Naive thymus-derived CD4-positive, alpha-beta T cell (primary cell): ENCODE data around the gene XYLB. TPM values are rescaled to one million over a fixed set of nuclear protein-coding genes. Genes with fewer than 3 reads are reported as not detected.

ENCODE experiments used
- ATAC-seq: fragments of 150-1000 bp; cut with Tn5 transposase; 2 replicates; pipeline ENCODE4 v1.10.0; 2021; ENCODE audit warnings: mild to moderate bottlenecking, moderate library complexity
- CTCF ChIA-PET: fragments of 350-600 bp; sonication (Branson Sonifier 250); formaldehyde crosslinking; loops from one replicate; lab custom pipeline; 2021; ENCODE audit warnings: antibody characterized with exemption; lab: Charles Lee
- POLR2A ChIA-PET: fragments of 350-600 bp; sonication (Branson Sonifier 250); formaldehyde crosslinking; loops from one replicate; lab custom pipeline; 2021; ENCODE audit warnings: antibody characterized with exemption, inconsistent platforms; lab: Charles Lee
- DNase-seq, 9 donors: peaks; one replicate each; pipeline versions ENCODE4 v3.0.0 to v3.0.0-alpha.2; 2020 to 2022; ENCODE audit warnings: mixed read lengths in 1 of 9
- H3K27ac ChIP-seq: one replicate; pipeline ENCODE4 v1.7.0; 2013; ENCODE audit warnings: mild to moderate bottlenecking, low read depth, low read length, moderate library complexity
- H3K27me3 ChIP-seq, 2 donors: one replicate each; pipeline ENCODE4 v1.7.0; 2013; ENCODE audit warnings: low read length in 2 of 2, mild to moderate bottlenecking in 2 of 2, moderate library complexity in 2 of 2; ENCODE audit not compliant: control insufficient read depth in 2 of 2, insufficient read depth in 2 of 2
- H3K36me3 ChIP-seq, 3 experiments: 1 replicate in 2 of 3; 2 replicates in 1 of 3; pipeline ENCODE4 v1.7.0; 2013; ENCODE audit warnings: low read length in 3 of 3, mild to moderate bottlenecking in 3 of 3, moderate library complexity in 1 of 3; ENCODE audit not compliant: insufficient read depth in 3 of 3, control insufficient read depth in 2 of 3
- H3K4me1 ChIP-seq, 2 donors: one replicate each; pipeline ENCODE4 v1.7.0; 2013; ENCODE audit warnings: low read length in 2 of 2, mild to moderate bottlenecking in 2 of 2, moderate library complexity in 1 of 2; ENCODE audit not compliant: control insufficient read depth in 2 of 2, insufficient read depth in 2 of 2
- H3K4me3 ChIP-seq: 2 replicates; pipeline ENCODE4 v1.7.0; 2013; ENCODE audit warnings: mild to moderate bottlenecking, low read length
- H3K9me3 ChIP-seq, 3 experiments: 1 replicate in 2 of 3; 2 replicates in 1 of 3; pipeline ENCODE4 v1.7.0; 2013; ENCODE audit warnings: low read length in 3 of 3; ENCODE audit not compliant: control insufficient read depth in 2 of 3
- H3K27ac Mint-ChIP-seq, 9 donors: one replicate each; pipeline ENCODE4 v1.8.0; 2020 to 2022; ENCODE audit warnings: mixed read lengths in 9 of 9, mild to moderate bottlenecking in 8 of 9, moderate library complexity in 5 of 9, inconsistent platforms in 2 of 9
- H3K27me3 Mint-ChIP-seq, 5 donors: one replicate each; pipeline ENCODE4 v1.8.0; 2021 to 2022; ENCODE audit warnings: mixed read lengths in 5 of 5, mild to moderate bottlenecking in 1 of 5
- H3K36me3 Mint-ChIP-seq, 5 donors: one replicate each; pipeline ENCODE4 v1.8.0; 2020 to 2022; ENCODE audit warnings: mixed read lengths in 5 of 5, mild to moderate bottlenecking in 3 of 5, inconsistent platforms in 1 of 5
- H3K4me1 Mint-ChIP-seq, 7 donors: one replicate each; pipeline ENCODE4 v1.8.0; 2020 to 2022; ENCODE audit warnings: mixed read lengths in 7 of 7, mild to moderate bottlenecking in 3 of 7, inconsistent platforms in 1 of 7
- H3K4me3 Mint-ChIP-seq, 10 donors: one replicate each; pipeline ENCODE4 v1.8.0; 2020 to 2022; ENCODE audit warnings: mild to moderate bottlenecking in 10 of 10, mixed read lengths in 10 of 10, moderate library complexity in 6 of 10, inconsistent platforms in 2 of 10
- H3K9me3 Mint-ChIP-seq, 11 donors: one replicate each; pipeline ENCODE4 v1.8.0; 2020 to 2022; ENCODE audit warnings: mixed read lengths in 11 of 11, mild to moderate bottlenecking in 4 of 11, inconsistent platforms in 1 of 11, moderate library complexity in 1 of 11
- intact Hi-C, 2 donors: fragments of 100-400 bp; cut with micrococcal nuclease; formaldehyde crosslinking; loops; one replicate each; pipeline ENCODE4 v1.15.1; 2023
- polyA plus RNA-seq, 2 donors: library from polyadenylated mRNA; unstranded; fragments of 300-500 nt; fragmentation: Illumina TruSeq; gene quantifications; one replicate each; pipeline ENCODE4 v1.2.3, GENCODE V29; 2021
- total RNA-seq, 6 experiments: library from RNA in 5 of 6; stranded (reverse) in 5 of 6; gene quantifications; 1 replicate in 5 of 6; 2 replicates in 1 of 6; pipeline ENCODE4 v1.2.3 and lab custom pipeline; 2021 to 2026

The XYLB gene
- total and polyA plus RNA-seq, 7 experiments from 2014 or later = 0.37 to 6.7 (median 2.0) TPM

GRCh38 chr3:38348903-38349302, 2.3 kb downstream of the XYLB start:
- POLR2A ChIA-PET = no interaction called here
- no peak overlapping the region for H3K4me3 ChIP-seq
- no peak overlapping the region for H3K27ac ChIP-seq

GRCh38 chr3:38349684-38350359, 3.2 kb downstream of the XYLB start:
- ATAC-seq = no peak
- no peaks in the 10 kb centered on the region for H3K9me3 ChIP-seq
- no peaks in the 10 kb centered on the region for H3K4me1 ChIP-seq
- H3K27ac ChIP-seq = no peak overlapping the region
- H3K9me3 Mint-ChIP-seq = no peaks in the 10 kb centered on the region
- ChIA-PET CTCF (interaction anchor here (1.2 kb wide), 1 partner anchor 131 kb away, joined by 5 read pairs; no protein-coding TSS in a partner anchor), POLR2A (no interaction called here)
- H3K27me3 ChIP-seq = no peaks in the 10 kb centered on the region
- H3K4me1 Mint-ChIP-seq = peaks cover 2 to 7% (median 5%) of the 10 kb centered on the region in 7 donors
- H3K4me3 Mint-ChIP-seq = no peak overlapping the region
- intact Hi-C loops = loop anchor here (5.0 kb wide), 4 partner anchors 147 to 493 kb away; partner anchors contain the start of genes ACAA1 (in 1 of the 2), EXOG (in 1 of the 2) and MYD88 (in 1 of the 2)
- no peak overlapping the region for H3K27ac Mint-ChIP-seq
- H3K27me3 Mint-ChIP-seq = no peaks in the 10 kb centered on the region
- no peak for DNase-seq
- no peaks in the 10 kb centered on the region for H3K36me3 ChIP-seq
- no peak overlapping the region for H3K4me3 ChIP-seq
- H3K36me3 Mint-ChIP-seq = peaks cover 0 to 9% (median 0%) of the 10 kb centered on the region in 5 donors

More at GRCh38 chr3:38348903-38349302, 2.3 kb downstream of the XYLB start:
- ATAC-seq (no peak), DNase-seq (no peak)
- intact Hi-C loops = loop anchor here (5.0 kb wide), 4 partner anchors 148 to 492 kb away; partner anchors contain the start of genes ACAA1 (in 1 of the 2), EXOG (in 1 of the 2) and MYD88 (in 1 of the 2)
- H3K36me3 ChIP-seq = no peaks in the 10 kb centered on the region
- Mint-ChIP-seq H3K4me1 (peaks cover 2 to 7% (median 5%) of the 10 kb centered on the region in 7 donors), H3K27me3 (peaks cover 0 to 2% (median 0%) of the 10 kb centered on the region in 5 donors), H3K27ac (no peak overlapping the region), H3K4me3 (no peak overlapping the region), H3K36me3 (peaks cover 0 to 9% (median 0%) of the 10 kb centered on the region in 5 donors), H3K9me3 (no peaks in the 10 kb centered on the region)
- CTCF ChIA-PET = interaction anchor here (0.6 to 1.2 kb wide), 2 partner anchors 132 to 155 kb away, joined by 3 to 5 read pairs; no protein-coding TSS in a partner anchor
- no peaks in the 10 kb centered on the region for H3K9me3 ChIP-seq
- no peaks in the 10 kb centered on the region for H3K27me3 ChIP-seq
- no peaks in the 10 kb centered on the region for H3K4me1 ChIP-seq

GRCh38 chr3:38353151-38353550, 6.6 kb downstream of the XYLB start:
- Histone ChIP-seq H3K4me3 (no peak overlapping the region), H3K9me3 (no peaks in the 10 kb centered on the region), H3K27ac (no peak overlapping the region), H3K4me1 (no peaks in the 10 kb centered on the region), H3K36me3 (no peaks in the 10 kb centered on the region), H3K27me3 (no peaks in the 10 kb centered on the region)
- ChIA-PET POLR2A (no interaction called here), CTCF (no interaction called here)
- no peak for ATAC-seq
- Mint-ChIP-seq H3K9me3 (peaks cover 0 to 1% (median 0%) of the 10 kb centered on the region in 11 donors), H3K4me3 (no peak overlapping the region), H3K36me3 (peaks cover 0 to 9% (median 0%) of the 10 kb centered on the region in 5 donors), H3K27ac (no peak overlapping the region), H3K4me1 (peaks cover 0 to 5% (median 1%) of the 10 kb centered on the region in 7 donors), H3K27me3 (no peaks in the 10 kb centered on the region)
- intact Hi-C loops = no loop called here
- DNase-seq = no peak

- no peaks in the 10 kb centered on the region for H3K4me1 ChIP-seq
- ATAC-seq = no peak
- Mint-ChIP-seq H3K27me3 (no peaks in the 10 kb centered on the region), H3K36me3 (peaks cover 0 to 13% (median 0%) of the 10 kb centered on the region in 5 donors), H3K9me3 (peaks cover 0 to 4% (median 0%) of the 10 kb centered on the region in 11 donors), H3K27ac (no peak overlapping the region), H3K4me1 (peaks cover 0 to 5% (median 0%) of the 10 kb centered on the region in 7 donors), H3K4me3 (no peak overlapping the region)
- no peaks in the 10 kb centered on the region for H3K36me3 ChIP-seq
- POLR2A ChIA-PET = no interaction called here
- no peak overlapping the region for H3K4me3 ChIP-seq
- DNase-seq = no peak
- no peak overlapping the region for H3K27ac ChIP-seq
- CTCF ChIA-PET = no interaction called here
- H3K9me3 ChIP-seq = no peaks in the 10 kb centered on the region
- intact Hi-C loops = no loop called here
- H3K27me3 ChIP-seq = no peaks in the 10 kb centered on the region
Observed at GRCh38 chr3:38354588-38355330, 8.2 kb downstream of the XYLB start.

GRCh38 chr3:38359038-38359437, 12.5 kb downstream of the XYLB start:
- Mint-ChIP-seq H3K4me1 (peaks cover 0 to 7% (median 2%) of the 10 kb centered on the region in 7 donors), H3K27me3 (no peaks in the 10 kb centered on the region), H3K4me3 (no peak overlapping the region), H3K36me3 (peaks cover 0 to 5% (median 4%) of the 10 kb centered on the region in 5 donors), H3K9me3 (peaks cover 0 to 4% (median 0%) of the 10 kb centered on the region in 11 donors), H3K27ac (no peak overlapping the region)
- Histone ChIP-seq H3K27ac (no peak overlapping the region), H3K9me3 (no peaks in the 10 kb centered on the region), H3K27me3 (no peaks in the 10 kb centered on the region), H3K36me3 (no peaks in the 10 kb centered on the region), H3K4me1 (no peaks in the 10 kb centered on the region), H3K4me3 (no peak overlapping the region)
- CTCF ChIA-PET = interaction anchor here (0.7 kb wide), 1 partner anchor 13 kb away, joined by 3 read pairs; the partner anchor contains the start of gene XYLB
- POLR2A ChIA-PET = no interaction called here
- DNase-seq = no peak
- intact Hi-C loops = no loop called here
- ATAC-seq = no peak

- Mint-ChIP-seq H3K27me3 (no peaks in the 10 kb centered on the region), H3K4me3 (no peak overlapping the region), H3K27ac (no peak overlapping the region), H3K36me3 (peaks cover 0 to 10% (median 7%) of the 10 kb centered on the region in 5 donors), H3K4me1 (peaks cover 9 to 12% (median 10%) of the 10 kb centered on the region in 7 donors), H3K9me3 (peaks cover 0 to 4% (median 0%) of the 10 kb centered on the region in 11 donors)
- no peak for DNase-seq
- no peak for ATAC-seq
- Histone ChIP-seq H3K27ac (no peak overlapping the region), H3K4me1 (no peaks in the 10 kb centered on the region), H3K4me3 (no peak overlapping the region), H3K36me3 (no peaks in the 10 kb centered on the region), H3K27me3 (no peaks in the 10 kb centered on the region), H3K9me3 (no peaks in the 10 kb centered on the region)
- ChIA-PET CTCF (no interaction called here), POLR2A (interaction anchor here (1.1 kb wide), 1 partner anchor 129 kb away, joined by 3 read pairs; no protein-coding TSS in a partner anchor)
- intact Hi-C loops = no loop called here
Observed at GRCh38 chr3:38360345-38360744, 13.8 kb downstream of the XYLB start.
